GM21786 (cell line): ENCODE data around the gene DNAH10.
A peak's percentile ranks its signal among the peaks of the same experiment; 100 is the strongest.

Experiments used
- ATAC-seq: cut with Tn5 transposase; IDR thresholded peaks from one replicate; pipeline ENCODE4 v1.9.1; 2021; ENCODE audit not compliant: unreplicated experiment

The DNAH10 gene

GRCh38 chr12:123928897-123929296, 166.8 kb downstream of the DNAH10 start:
- ATAC-seq: no peak

GRCh38 chr12:123929946-123930583, 168.0 kb downstream of the DNAH10 start:
- no peak for ATAC-seq

DNA sequence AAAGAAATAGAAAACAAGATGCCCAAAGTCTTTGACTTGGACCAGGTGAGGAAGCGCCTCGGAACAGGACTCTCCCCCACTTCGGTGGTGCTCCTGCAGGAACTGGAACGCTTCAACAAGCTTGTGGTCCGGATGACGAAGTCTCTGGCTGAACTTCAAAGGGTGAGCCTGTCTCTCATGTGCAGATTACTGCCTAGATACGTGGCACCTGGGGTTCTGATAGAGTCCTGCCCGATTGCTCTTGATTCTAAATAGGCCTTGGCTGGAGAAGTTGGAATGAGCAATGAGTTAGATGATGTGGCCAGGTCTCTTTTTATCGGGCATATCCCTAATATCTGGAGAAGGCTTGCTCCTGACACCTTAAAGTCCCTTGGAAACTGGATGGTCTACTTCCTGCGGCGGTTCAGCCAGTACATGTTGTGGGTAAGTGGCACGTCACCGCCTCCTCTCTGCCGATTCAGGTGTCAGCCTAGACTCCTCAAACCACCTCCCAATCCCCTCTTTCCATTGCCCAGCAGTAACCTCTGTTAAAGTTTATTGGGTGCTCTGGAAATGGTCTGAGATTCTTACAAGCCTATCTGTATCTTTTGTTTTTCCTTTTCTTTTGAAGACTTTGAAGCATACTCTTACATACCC, 169.7 kb downstream of the DNAH10 start:
- ATAC-seq: no peak

DNA sequence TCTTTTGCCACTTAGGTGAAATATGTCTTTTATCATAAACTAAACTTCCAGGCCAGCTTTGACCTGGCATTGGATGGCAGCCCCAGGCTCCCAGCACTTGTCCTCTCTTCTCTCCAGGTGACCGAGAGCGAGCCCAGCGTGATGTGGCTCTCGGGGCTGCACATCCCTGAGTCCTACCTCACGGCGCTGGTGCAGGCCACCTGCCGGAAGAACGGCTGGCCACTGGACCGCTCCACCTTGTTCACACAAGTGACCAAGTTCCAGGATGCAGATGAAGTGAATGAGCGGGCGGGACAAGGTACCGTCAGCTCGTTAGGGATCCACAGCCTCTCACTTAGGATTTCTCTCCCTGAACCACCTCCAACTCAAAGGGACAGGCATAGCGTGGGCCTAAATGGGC, 171.1 kb downstream of the DNAH10 start:
- no peak for ATAC-seq

DNA sequence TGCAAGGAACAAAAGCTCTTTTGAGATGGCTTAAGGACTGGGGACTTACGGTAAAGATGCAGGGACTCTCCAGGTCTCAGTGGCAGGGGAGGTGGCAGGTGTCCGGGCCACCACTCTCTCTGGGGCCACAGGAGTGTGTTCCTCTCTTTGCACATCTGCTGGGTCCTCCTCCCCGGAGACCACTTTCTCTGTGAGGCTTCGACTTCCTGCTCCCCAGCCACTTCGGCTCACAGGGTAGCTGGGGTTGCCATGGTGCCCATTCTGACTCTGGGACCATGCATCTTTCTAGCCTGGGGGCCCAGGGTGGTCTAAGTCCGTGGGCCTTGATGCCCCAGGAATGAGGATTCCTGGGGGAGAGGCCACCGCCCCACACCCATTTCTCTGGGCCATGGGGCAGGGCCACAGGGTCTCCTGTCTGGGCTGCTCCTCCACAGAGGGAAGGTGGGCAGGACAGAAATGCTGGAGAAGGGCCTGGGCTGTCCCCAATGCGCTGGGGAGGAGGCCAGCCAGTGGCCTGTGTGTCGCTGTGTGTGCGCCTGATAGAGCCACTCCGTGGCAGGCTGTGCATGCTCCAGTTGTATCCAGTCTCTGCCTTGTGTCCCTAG, 172.0 kb downstream of the DNAH10 start:
- no peak for ATAC-seq

GRCh38 chr12:123934829-123935228, 172.7 kb downstream of the DNAH10 start:
- no peak for ATAC-seq

GRCh38 chr12:123935956-123936355, 173.9 kb downstream of the DNAH10 start:
- ATAC-seq: no peak

GRCh38 chr12:123936471-123936870, 174.4 kb downstream of the DNAH10 start:
- no peak for ATAC-seq

GRCh38 chr12:123936956-123937706, 175.0 kb downstream of the DNAH10 start:
- no peak for ATAC-seq

GRCh38 chr12:123937707-123938591, 175.8 kb downstream of the DNAH10 start:
- ATAC-seq: peak; percentile 56

DNA sequence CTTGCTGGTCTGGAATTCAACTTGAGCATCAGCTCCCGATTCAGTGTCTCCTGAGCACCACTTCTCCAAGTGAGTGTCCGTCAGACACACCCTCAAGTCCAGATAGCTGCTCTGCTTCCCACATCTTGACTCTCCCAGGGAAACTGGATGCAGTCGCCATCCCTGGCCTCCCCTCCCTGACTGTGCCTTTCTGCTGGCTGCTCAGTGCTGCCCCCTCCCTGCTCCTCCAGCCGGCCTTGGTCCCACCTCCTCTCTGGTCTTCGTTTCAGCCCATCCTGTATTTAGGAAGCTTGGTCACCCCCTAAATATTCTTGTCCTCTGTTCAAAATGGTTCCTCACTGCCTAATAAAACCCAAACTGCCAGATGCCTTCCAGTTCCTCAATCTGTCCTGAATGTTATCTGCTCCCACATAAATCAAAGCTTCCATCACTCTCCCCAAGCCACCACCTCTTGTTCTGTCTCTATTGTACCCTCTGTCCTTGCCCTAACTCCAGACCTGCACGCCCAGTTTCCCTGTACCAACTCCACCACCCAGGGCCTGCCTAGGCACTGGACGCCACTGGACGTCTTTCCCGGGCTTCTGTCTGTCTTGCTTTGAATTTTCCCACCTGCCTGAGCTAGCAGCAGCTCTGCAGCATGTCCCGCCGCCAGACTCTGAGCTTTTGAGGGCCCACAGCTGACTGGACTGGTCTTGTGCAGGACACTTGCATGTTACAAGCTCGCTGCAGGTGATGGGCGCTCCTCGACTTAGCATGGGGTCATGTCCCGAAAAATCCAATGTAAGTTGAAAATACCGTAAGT, 176.8 kb downstream of the DNAH10 start:
- ATAC-seq: no peak

DNA sequence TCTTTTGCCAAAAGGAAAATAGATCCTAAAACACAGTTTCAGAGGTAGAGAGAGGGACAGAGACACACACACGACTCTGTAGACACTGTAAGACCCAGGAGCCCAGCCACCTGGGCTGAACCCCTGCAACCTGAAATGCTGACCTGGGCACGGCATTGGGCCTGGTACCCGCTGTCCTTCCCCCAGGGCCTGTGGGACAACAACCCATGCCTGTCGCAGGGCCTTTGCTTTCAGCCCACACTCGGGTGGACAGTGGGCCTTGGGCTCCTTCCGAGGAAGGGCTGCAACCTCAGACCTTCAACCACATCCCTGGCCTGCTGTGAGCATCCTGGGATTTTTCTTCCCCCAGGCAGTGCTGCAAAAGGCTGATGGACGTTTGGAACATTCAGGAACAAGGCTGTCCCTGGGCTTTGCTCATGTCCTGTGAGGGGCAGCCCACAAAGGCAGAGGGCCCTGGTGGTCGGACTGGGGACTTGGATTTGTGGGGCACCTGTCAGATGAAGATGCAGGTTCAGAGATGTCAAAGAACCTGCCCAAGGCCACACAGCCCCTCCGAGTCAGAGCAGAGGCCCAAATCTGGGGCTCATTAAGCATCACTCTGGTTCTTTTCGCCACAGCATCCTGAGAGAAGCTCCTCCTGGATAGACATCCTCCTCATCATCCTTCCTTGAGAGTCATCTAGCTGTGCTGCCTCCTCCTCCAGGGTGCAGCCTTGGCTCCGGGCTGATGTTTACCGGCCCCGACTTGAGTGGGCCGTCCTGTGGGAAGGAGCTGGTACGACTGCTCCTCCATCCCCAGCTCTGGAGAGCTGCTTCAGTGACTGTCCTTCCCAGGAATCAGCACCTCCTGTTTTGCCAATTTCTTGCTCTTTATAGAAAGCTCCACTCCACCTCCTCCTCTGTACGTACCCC, 177.9 kb downstream of the DNAH10 start:
- ATAC-seq: no peak

DNA sequence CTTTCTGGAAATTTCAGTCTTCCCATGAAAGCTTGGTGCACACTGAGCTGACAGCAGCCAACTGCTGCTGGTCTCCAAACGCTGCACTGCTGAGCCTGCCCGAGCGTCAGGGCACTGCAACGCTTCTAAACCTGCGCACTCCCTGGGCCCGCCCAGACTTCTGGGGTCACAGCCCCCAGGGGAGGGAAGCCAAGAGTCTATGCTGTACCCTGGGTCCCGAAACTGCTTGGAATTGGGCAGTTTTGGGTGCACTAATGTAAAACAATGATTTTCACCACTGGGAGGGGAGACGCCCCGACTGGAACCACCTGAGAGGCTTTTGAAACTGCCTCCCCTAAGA, 178.5 kb downstream of the DNAH10 start:
- no peak for ATAC-seq

GRCh38 chr12:123941000-123941399, 178.9 kb downstream of the DNAH10 start:
- ATAC-seq: no peak

GRCh38 chr12:123941624-123942237, 179.6 kb downstream of the DNAH10 start:
- ATAC-seq: no peak

GRCh38 chr12:123942238-123942653, 180.1 kb downstream of the DNAH10 start:
- no peak for ATAC-seq

- no peak for ATAC-seq
Measured at GRCh38 chr12:123942911-123943648, 181.0 kb downstream of the DNAH10 start.

GRCh38 chr12:123943816-123944215, 181.7 kb downstream of the DNAH10 start:
- no peak for ATAC-seq
